HepG2 (cell line): ENCODE results near the gene SERTAD2. TPM values are rescaled to one million over a fixed set of nuclear protein-coding genes. Genes with fewer than 3 reads are reported as not detected.

Experiments
- CBFB ChIP-seq: sonication (generic); formaldehyde crosslinking; IDR thresholded peaks from 2 replicates; pipeline ENCODE4 v1.4.0; 2020; ENCODE audit warnings: missing genetic modification reagents
- ELF4 ChIP-seq: sonication (generic); formaldehyde crosslinking; IDR thresholded peaks from 2 replicates; pipeline ENCODE4 v1.5.0; 2020; ENCODE audit warnings: missing genetic modification reagents, mild to moderate bottlenecking, moderate library complexity, borderline replicate concordance
- ETV6 ChIP-seq: sonication (generic); formaldehyde crosslinking; conservative IDR thresholded peaks from 2 replicates; pipeline ENCODE4 v1.4.0; 2020; ENCODE audit warnings: missing genetic modification reagents
- NR2C2 ChIP-seq: sonication (generic); formaldehyde crosslinking; IDR thresholded peaks from 2 replicates; pipeline ENCODE4 v1.4.0; 2020; ENCODE audit warnings: missing genetic modification reagents, mild to moderate bottlenecking, moderate library complexity, borderline replicate concordance
- TARDBP ChIP-seq: sonication (generic); formaldehyde crosslinking; IDR thresholded peaks from 2 replicates; pipeline ENCODE4 v1.8.0; 2022; ENCODE audit warnings: mild to moderate bottlenecking, missing genetic modification reagents
- TSC22D2 ChIP-seq: sonication (generic); formaldehyde crosslinking; IDR thresholded peaks from 2 replicates; pipeline ENCODE4 v1.5.1; 2020; ENCODE audit warnings: missing genetic modification reagents, mild to moderate bottlenecking, borderline replicate concordance
- YY1 ChIP-seq: IDR thresholded peaks from 2 replicates; pipeline ENCODE4 v1.6.1; 2011; ENCODE audit warnings: low read length, low read depth, moderate library complexity, mild to moderate bottlenecking; ENCODE audit not compliant: insufficient read depth, insufficient replicate concordance
- ZFX ChIP-seq: sonication (generic); formaldehyde crosslinking; IDR thresholded peaks from 2 replicates; pipeline ENCODE4 v1.4.0; 2020; ENCODE audit warnings: mild to moderate bottlenecking, low read depth, missing genetic modification reagents, moderate library complexity
- ZNF136 ChIP-seq: sonication (generic); formaldehyde crosslinking; IDR thresholded peaks from 2 replicates; pipeline ENCODE4 v1.8.1; 2022; ENCODE audit warnings: low read depth, mild to moderate bottlenecking, moderate library complexity, missing genetic modification reagents
- ZNF225 ChIP-seq: sonication (generic); formaldehyde crosslinking; IDR thresholded peaks from 2 replicates; pipeline ENCODE4 v1.4.0; 2020; ENCODE audit warnings: mild to moderate bottlenecking, missing genetic modification reagents
- ZNF337 ChIP-seq: sonication (generic); formaldehyde crosslinking; IDR thresholded peaks from 2 replicates; pipeline ENCODE4 v1.5.1; 2020; ENCODE audit warnings: missing genetic modification reagents, low read depth, mild to moderate bottlenecking, borderline replicate concordance
- ZNF776 ChIP-seq: sonication (generic); formaldehyde crosslinking; IDR thresholded peaks from 2 replicates; pipeline ENCODE4 v1.4.0; 2020; ENCODE audit warnings: mild to moderate bottlenecking, missing genetic modification reagents
- polyA plus RNA-seq, 8 experiments: library from polyadenylated mRNA; depleted of rRNA in 3 of 8; stranded (reverse) in 7 of 8; unstranded in 1 of 8; fragments of >200 nt; fragmentation: Illumina TruSeq in 4 of 8; extraction: Trizol in 4 of 8; gene quantifications; 2 replicates each; pipeline versions ENCODE4 v1.2.1 to v1.2.3, GENCODE V29; 2011 to 2016; ENCODE audit warnings: low read depth in 4 of 8, missing spikeins in 1 of 8, mixed read lengths in 1 of 8; ENCODE audit not compliant: insufficient read depth in 1 of 8
- total RNA-seq, 5 experiments: library from RNA; depleted of rRNA; stranded (reverse); fragments of >200 nt; fragmentation: Illumina TruSeq; extraction: Trizol; gene quantifications; 2 replicates each; pipeline ENCODE4 v1.2.3, GENCODE V29; 2016; ENCODE audit warnings: low read depth in 1 of 5
- TF ChIP-seq, protein P1 (sequence below): sonication (generic); formaldehyde crosslinking; IDR thresholded peaks from 2 replicates; pipeline ENCODE4 v1.4.0; 2020; ENCODE audit warnings: missing genetic modification reagents, mild to moderate bottlenecking, borderline replicate concordance
- TF ChIP-seq, protein P2 (sequence below): sonication (generic); formaldehyde crosslinking; conservative IDR thresholded peaks from 2 replicates; pipeline ENCODE4 v1.4.0; 2020; ENCODE audit warnings: missing genetic modification reagents
- TF ChIP-seq, protein P3 (sequence below): sonication (generic); formaldehyde crosslinking; IDR thresholded peaks from 2 replicates; pipeline ENCODE4 v1.5.0; 2020; ENCODE audit warnings: mild to moderate bottlenecking, missing genetic modification reagents
- TF ChIP-seq, protein P4 (sequence below): IDR thresholded peaks from 2 replicates; pipeline ENCODE4 v1.6.1; 2016; ENCODE audit warnings: low read depth
- TF ChIP-seq, protein P5 (sequence below): sonication (generic); formaldehyde crosslinking; IDR thresholded peaks from 2 replicates; pipeline ENCODE4 v1.8.0; 2022; ENCODE audit warnings: mild to moderate bottlenecking, missing genetic modification reagents, moderate library complexity
- TF ChIP-seq, protein P6 (sequence below): sonication (generic); formaldehyde crosslinking; IDR thresholded peaks from 2 replicates; pipeline ENCODE4 v1.8.1; 2023; ENCODE audit warnings: mild to moderate bottlenecking, moderate library complexity, missing genetic modification reagents

SERTAD2 gene
- total and polyA plus RNA-seq, 2 of the 13 experiments (the other 11 are each of a cell fraction or from before 2014, with no cell fraction given) = 6.7 to 22.6 TPM

DNA sequence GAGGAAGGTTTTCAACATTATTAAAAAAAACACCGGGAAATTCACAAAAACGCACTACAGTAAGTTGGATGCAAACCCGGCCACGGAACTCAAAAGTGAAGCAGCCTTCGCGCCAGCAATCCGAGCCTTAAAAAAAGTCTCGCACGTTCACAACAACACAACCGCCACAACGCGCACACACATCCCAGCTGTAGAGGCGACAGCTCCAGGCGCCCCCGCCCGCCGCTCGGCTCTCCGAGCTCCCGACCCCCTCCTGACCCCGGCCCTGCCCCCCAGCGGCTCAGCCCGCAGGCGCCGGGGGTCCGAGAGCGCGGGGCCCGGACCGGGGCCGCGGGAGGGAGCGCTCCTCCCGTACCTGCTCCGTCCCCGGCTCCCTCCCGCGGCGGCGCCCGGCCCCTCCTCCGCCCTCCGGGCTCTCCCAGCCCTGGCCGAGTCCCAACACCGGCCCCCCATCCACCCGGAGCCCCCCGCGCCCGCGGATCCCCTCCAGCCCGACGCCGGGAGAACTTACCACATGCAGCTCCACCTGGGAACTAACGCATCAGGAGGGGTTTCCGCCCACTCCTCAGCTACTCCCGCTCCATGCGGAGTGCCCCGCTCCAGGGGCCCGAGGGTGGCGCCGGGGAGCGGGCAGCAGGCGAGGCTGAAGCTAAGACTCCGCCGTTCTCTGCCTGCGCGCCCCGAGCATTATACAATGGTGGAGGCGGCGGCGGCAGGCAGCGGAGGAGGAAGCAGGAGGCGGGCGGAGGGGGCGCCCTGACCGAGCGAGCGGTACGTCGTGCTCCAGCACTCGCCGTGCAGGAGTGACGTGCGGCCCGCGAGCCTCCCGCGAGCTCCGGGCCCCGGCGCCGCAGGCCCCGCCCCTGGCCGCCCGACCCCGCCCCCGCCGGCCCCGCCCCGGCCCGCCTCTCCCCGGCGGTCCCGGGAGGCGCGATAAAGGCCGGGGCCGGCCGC, at the start of gene SERTAD2 (continued):
- TF ChIP-seq ETV6 (CRISPR knock-in tag) = peak; percentile 27; the same call in 1 of the 2 replicates
- no peak for TF ChIP-seq ZNF136 (CRISPR knock-in tag)
- TF ChIP-seq ZNF337 (CRISPR knock-in tag) = no peak
- TF ChIP-seq ZNF776 (CRISPR knock-in tag) = no peak; the same call in 1 of the 2 replicates
- TF ChIP-seq, protein P1, sequence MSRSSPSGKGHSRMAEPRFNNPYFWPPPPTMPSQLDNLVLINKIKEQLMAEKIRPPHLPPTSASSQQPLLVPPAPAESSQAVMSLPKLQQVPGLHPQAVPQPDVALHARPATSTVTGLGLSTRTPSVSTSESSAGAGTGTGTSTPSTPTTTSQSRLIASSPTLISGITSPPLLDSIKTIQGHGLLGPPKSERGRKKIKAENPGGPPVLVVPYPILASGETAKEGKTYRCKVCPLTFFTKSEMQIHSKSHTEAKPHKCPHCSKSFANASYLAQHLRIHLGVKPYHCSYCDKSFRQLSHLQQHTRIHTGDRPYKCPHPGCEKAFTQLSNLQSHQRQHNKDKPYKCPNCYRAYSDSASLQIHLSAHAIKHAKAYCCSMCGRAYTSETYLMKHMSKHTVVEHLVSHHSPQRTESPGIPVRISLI (CRISPR knock-in tag) = peak; percentile 23; the same call in 1 of the 2 replicates
- peak; percentile 56; the same call in 1 of the 2 replicates for TF ChIP-seq TSC22D2 (CRISPR knock-in tag)
- TF ChIP-seq, protein P2, sequence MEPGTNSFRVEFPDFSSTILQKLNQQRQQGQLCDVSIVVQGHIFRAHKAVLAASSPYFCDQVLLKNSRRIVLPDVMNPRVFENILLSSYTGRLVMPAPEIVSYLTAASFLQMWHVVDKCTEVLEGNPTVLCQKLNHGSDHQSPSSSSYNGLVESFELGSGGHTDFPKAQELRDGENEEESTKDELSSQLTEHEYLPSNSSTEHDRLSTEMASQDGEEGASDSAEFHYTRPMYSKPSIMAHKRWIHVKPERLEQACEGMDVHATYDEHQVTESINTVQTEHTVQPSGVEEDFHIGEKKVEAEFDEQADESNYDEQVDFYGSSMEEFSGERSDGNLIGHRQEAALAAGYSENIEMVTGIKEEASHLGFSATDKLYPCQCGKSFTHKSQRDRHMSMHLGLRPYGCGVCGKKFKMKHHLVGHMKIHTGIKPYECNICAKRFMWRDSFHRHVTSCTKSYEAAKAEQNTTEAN (CRISPR knock-in tag) = no peak
- TF ChIP-seq, protein P3, sequence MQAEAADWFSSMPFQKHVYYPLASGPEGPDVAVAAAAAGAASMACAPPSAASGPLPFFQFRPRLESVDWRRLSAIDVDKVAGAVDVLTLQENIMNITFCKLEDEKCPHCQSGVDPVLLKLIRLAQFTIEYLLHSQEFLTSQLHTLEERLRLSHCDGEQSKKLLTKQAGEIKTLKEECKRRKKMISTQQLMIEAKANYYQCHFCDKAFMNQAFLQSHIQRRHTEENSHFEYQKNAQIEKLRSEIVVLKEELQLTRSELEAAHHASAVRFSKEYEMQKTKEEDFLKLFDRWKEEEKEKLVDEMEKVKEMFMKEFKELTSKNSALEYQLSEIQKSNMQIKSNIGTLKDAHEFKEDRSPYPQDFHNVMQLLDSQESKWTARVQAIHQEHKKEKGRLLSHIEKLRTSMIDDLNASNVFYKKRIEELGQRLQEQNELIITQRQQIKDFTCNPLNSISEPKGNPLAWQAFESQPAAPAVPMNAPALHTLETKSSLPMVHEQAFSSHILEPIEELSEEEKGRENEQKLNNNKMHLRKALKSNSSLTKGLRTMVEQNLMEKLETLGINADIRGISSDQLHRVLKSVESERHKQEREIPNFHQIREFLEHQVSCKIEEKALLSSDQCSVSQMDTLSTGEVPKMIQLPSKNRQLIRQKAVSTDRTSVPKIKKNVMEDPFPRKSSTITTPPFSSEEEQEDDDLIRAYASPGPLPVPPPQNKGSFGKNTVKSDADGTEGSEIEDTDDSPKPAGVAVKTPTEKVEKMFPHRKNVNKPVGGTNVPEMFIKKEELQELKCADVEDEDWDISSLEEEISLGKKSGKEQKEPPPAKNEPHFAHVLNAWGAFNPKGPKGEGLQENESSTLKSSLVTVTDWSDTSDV (CRISPR knock-in tag) = 0 out of 2 replicates have a peak, but pooled peaks have one; percentile 9
- TF ChIP-seq, protein P4, sequence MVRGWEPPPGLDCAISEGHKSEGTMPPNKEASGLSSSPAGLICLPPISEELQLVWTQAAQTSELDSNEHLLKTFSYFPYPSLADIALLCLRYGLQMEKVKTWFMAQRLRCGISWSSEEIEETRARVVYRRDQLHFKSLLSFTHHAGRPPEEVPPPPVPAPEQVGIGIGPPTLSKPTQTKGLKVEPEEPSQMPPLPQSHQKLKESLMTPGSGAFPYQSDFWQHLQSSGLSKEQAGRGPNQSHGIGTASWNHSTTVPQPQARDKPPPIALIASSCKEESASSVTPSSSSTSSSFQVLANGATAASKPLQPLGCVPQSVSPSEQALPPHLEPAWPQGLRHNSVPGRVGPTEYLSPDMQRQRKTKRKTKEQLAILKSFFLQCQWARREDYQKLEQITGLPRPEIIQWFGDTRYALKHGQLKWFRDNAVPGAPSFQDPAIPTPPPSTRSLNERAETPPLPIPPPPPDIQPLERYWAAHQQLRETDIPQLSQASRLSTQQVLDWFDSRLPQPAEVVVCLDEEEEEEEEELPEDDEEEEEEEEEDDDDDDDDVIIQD (CRISPR knock-in tag) = no peak
- TF ChIP-seq, protein P5, sequence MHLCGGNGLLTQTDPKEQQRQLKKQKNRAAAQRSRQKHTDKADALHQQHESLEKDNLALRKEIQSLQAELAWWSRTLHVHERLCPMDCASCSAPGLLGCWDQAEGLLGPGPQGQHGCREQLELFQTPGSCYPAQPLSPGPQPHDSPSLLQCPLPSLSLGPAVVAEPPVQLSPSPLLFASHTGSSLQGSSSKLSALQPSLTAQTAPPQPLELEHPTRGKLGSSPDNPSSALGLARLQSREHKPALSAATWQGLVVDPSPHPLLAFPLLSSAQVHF (CRISPR knock-in tag) = no peak; the same call in 1 of the 2 replicates
- TF ChIP-seq NR2C2 (CRISPR knock-in tag) = peak; percentile 61
- peak; percentile 67 for TF ChIP-seq ZFX (CRISPR knock-in tag)
- TF ChIP-seq ELF4 (CRISPR knock-in tag) = peak; percentile 71; the same call in 1 of the 2 replicates
- TF ChIP-seq YY1 = peak; percentile 56
- peak; percentile 30; the same call in 1 of the 2 replicates for TF ChIP-seq ZNF225 (CRISPR knock-in tag)
- TF ChIP-seq CBFB (CRISPR knock-in tag) = no peak
- 0 out of 2 replicates have a peak, but pooled peaks have one; percentile 4 for TF ChIP-seq TARDBP (CRISPR knock-in tag)
- TF ChIP-seq, protein P6, sequence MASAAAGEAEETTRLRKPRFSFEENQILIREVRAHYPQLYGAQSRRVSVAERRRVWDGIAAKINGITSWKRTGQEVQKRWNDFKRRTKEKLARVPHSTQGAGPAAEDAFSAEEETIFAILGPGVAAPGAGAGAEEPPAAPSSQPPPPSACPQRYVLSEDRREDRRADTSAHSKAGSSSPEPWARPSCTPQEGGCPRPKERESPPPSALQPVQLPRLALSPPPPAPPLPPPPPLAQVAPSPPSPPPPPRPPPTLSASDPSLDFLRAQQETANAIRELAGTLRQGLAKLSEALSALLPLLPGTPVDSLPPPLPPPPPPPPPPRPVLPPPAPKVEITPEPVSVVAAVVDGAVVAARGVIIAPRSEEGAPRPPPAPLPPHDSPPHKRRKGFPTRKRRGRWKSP = 0 out of 2 replicates have a peak, but pooled peaks have one; percentile 23
